HG02970 (cell line): ENCODE measurements around the gene MMAB.

Source experiments
- ATAC-seq: cut with Tn5 transposase; IDR thresholded peaks from one replicate; pipeline ENCODE4 v1.9.1; 2021; ENCODE audit warnings: mild to moderate bottlenecking, moderate library complexity, moderate number of reproducible peaks; ENCODE audit not compliant: unreplicated experiment, low FRiP score

The MMAB gene

GRCh38 chr12:109562871-109563270 lies 10.4 kb downstream of the MMAB start:
- ATAC-seq: no peak

GRCh38 chr12:109561711-109562030 lies 11.6 kb downstream of the MMAB start:
- no peak for ATAC-seq

DNA sequence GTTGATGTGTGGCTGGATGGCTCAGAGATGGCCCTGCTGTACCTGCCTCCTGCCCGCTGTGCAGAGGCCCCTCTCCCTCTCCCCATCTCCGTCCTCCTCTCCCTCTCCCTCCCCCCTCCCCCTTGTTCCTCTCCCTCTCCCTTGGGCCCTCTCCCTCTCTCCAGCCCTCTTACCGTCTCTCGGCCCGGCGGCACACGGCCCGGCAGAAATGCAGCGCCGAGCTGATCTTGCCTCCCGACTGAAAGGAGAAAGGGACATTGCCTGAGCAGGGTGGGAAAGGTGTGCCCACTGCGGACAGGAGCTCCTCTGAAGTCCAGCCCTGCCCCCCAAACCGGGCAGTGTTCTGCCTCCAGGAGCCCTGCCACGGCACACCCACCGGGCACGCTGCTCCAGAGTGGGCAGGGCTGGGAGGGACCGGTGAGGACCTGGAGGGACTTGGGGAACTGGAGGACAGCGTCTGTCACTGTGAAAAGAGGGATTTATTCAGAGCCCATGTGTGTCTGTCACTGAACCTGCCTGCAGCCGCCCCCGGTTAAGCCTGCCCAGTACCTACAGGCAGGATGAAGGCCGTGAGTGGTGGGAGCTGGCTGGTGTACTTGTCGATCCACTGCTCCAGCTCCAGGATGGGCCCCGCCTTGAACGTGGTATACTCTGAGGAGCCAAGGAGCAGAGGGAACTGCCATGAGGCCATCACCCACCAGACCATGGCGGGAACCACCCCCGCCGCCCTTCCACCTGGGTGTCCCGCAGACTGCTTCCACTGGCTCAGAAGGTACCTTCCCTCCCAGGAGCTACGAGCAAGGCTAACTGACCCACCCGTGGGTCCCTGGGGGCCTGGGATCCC lies 12.2 kb downstream of the MMAB start:
- ATAC-seq: no peak

- no peak for ATAC-seq
These were observed 13.7 kb downstream of the MMAB start for GRCh38 chr12:109559601-109560000.

DNA sequence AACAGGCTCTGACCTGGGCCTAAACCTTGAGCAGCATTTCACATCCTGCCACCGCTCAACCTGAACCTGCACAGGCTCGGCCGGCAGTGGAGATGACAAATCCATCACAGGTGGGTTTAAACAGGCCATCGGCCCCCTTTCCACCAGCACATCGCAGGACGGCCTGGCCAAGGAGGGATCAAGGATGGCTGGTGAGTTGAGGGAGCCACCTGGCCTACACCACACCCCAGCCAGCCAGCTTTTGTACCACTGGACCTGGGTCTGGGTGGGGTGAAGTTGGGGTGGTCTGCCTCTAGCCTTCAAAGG lies 14.2 kb downstream of the MMAB start:
- ATAC-seq: no peak

- ATAC-seq: no peak
These were observed 14.7 kb downstream of the MMAB start for GRCh38 chr12:109558374-109559199.

- ATAC-seq: no peak
These were observed 15.5 kb downstream of the MMAB start for GRCh38 chr12:109557805-109558204.

DNA sequence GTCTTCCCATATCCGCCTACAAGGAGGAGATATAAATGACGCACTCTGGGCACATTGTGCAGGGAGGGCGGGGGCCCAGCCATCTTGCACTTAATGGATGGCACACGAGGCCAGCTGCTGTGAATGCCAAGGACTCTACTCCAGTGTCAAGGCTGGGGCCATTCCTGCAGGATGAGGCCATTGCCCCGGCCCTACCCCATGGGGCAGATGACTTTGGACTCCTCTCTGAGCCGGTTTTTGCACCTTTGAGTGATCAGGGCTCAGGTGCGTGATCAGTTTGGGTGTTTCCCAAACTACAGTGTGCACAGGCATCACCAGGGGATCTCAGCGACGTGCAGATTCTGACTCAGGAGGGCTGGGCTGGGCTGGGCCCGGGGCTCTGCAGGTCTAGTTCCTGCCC lies 16.1 kb downstream of the MMAB start:
- ATAC-seq: no peak

DNA sequence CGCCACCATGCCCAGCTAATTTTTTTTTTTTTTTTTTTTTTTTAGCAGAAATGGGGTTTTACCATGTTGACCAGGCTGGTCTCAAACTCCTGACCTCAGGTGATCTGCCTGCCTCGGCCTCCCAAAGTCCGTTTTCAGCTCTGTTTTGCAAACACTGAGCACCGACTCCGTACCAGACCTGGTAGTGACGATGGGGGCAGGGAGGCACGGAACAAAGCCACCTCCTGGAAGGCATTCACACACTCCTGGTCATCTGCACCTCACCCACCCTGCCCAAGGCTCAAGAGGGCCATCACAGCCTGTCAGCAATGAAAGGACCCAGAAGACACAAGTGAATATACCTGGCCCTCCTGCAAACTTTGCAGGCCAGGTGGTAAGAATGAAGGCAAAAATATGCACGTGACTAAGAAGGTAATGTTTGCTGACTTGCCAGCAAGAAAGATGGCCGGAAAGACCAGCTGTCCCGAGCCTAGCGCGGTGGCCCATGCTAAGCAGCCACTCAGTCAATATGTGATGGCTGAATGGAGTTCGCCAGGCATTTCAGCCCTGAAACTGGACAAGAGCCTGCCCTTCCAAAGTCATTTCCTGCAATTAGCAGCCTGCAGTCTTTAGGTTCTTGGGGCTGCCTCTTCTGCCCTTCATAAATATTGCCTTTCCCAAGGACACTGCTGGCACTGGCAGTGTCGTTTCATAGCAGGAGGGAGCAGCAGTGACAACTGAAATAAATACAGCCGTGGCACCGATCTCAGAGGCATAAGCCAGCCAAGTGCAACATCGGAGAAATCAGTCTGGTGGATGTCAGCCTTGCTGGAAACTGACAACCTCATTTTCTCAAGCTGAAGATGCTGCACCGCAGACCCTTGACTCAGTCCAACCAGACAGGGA lies 17.6 kb downstream of the MMAB start:
- no peak for ATAC-seq

GRCh38 chr12:109554761-109555160 lies 18.5 kb downstream of the MMAB start:
- no peak for ATAC-seq

DNA sequence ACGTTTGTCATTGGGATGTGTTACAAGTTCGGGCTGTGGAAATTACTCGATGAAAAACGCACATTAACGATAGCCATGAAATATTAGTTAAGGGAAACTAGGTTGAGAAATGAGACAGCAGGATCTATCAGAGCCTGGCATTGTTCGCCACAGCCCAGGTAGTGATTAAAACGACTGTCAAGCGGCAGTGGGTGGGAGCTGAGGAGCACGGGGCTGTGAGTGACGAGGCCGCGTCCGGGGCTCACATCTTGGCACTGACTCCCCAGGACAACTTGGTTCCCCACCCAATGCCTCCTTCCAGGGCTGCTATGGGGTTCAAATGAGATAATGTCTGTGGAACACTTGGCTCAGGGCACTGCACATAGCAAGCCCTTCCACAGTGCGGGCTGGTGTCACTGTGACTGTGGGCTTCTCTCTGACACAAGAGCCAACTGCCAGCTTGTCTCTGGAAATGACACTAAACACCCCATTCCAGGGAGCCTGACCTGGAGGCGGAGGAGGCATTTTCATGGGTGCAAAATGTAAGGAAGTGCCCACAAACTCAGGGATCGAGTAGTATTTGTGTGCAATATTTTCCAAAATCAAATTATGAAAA lies 19.3 kb downstream of the MMAB start:
- ATAC-seq: no peak

GRCh38 chr12:109553483-109553882 lies 19.8 kb downstream of the MMAB start:
- ATAC-seq: no peak

GRCh38 chr12:109552971-109553370 lies 20.3 kb downstream of the MMAB start:
- no peak for ATAC-seq

- ATAC-seq: no peak
These were observed 22.2 kb downstream of the MMAB start for GRCh38 chr12:109551108-109551507.

GRCh38 chr12:109550281-109550680 lies 23.0 kb downstream of the MMAB start:
- ATAC-seq: no peak

DNA sequence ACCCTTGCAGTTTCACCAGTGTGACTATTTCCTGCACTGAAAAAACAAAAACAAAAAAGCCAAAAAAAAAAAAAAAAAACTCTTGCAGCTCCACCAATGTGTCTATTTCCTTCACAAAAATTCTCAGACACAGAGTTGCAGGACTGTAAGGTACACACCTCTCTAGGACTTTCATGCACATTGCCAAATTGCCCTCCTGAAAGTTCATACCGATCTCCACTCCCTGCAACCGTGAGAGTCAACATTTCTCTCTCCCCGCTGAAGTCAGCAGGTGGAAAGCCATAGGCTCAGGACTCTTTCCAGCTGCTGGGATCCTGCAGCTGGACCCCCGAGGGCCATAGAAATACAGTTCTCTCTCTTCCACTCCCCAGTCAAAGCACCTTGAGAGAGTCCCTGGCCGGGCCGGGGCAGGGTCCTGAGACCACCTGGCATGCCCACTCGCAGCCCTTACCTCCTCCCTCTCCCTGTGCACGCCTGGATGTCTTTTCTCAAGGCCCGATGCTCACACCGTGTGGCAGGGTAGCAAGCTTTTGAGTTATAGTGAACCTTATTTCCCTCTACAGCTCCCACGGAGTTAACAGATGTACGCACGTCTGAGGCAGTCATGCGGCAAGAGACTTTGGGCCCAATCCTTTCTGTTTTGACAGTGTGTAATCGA lies 23.6 kb downstream of the MMAB start:
- no peak for ATAC-seq

DNA sequence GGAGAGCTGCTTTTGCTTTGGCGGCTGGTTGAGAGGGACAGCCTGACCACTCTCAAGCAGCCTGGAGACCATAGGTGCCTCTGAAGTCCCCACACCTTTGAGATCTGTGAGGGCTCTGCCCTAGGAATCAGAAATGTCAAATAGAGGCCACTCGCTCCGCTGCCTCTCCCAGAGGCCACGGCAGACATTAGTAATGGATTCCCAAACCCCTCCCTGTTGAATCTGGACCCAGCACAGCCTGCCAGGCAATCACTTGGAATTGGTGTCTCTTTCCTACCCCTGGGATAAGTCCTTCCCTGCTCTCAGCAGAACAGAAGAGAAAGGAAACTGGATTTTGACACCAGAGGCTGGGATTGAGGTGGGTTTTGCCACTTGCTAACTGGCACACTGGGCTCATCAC lies 25.0 kb downstream of the MMAB start:
- ATAC-seq: no peak

DNA sequence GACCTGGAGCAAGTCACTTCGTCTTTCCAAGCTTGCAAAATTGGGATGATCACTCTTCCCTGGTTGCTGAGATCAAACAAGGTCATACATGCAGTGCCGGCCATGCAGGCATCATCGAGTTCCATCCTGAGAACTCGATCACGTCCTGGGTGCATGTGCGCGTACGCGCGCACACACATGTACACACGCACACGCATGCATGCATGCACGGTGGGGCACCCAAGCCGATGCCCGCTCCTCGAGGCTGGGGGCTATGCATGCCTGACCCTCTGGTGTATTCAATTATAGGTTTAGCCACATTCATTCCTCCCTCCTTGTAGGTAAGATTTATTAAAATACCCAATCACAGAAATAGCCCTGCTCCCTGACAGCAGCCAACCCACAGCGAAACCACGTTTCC lies 26.0 kb downstream of the MMAB start:
- ATAC-seq: no peak

DNA sequence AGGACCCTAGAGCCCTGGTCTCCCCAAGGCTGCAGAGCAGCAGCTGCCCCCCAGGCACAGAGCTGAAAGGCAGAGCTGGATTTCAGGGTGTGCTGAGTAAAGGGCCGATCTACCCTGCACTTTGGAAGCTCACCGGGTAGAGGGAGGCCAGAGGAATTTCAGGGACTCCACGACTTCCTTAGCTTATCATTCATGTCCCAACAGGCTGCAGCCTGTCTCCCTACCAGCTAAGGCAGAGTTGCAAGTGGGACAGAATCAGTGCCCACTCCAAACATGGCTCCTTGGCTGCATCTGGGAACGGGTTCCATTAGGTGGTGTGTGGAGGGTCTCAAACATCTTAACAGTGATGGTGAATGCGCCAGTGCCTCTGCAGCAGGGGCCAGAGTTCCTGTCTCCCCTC lies 27.5 kb downstream of the MMAB start:
- no peak for ATAC-seq

GRCh38 chr12:109544955-109545531 lies 28.3 kb downstream of the MMAB start:
- no peak for ATAC-seq
